ENCODE measurements around the gene CDCA7.
"Not testable (repeated sequence)": the region's sequence is repeated elsewhere in the genome, so short reads cannot be mapped to it uniquely, and the experiment has no call there.

DNA sequence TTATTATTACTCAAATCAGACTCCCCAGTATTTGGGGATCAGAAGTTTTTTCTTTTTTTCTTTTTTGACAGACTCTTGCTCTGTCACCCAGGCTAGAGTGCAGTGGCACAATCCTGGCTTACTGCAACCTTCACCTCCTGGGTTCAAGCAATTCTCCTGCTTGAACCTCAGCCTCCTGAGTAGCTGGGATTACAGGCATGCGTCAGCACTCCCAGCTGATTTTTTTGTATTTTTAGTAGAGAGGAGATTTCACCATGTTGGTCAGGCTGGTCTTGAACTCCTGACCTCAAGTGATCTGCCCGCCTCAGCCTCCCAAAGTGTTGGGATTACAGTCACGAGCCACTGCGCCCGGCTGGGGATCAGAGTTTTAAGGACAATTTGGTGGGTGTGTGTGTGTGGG lies 45.3 kb upstream of the CDCA7 start:
- TF ChIP-seq, protein P1, sequence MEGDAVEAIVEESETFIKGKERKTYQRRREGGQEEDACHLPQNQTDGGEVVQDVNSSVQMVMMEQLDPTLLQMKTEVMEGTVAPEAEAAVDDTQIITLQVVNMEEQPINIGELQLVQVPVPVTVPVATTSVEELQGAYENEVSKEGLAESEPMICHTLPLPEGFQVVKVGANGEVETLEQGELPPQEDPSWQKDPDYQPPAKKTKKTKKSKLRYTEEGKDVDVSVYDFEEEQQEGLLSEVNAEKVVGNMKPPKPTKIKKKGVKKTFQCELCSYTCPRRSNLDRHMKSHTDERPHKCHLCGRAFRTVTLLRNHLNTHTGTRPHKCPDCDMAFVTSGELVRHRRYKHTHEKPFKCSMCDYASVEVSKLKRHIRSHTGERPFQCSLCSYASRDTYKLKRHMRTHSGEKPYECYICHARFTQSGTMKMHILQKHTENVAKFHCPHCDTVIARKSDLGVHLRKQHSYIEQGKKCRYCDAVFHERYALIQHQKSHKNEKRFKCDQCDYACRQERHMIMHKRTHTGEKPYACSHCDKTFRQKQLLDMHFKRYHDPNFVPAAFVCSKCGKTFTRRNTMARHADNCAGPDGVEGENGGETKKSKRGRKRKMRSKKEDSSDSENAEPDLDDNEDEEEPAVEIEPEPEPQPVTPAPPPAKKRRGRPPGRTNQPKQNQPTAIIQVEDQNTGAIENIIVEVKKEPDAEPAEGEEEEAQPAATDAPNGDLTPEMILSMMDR (IDR thresholded peaks at IDR 0.05), result not testable (repeated sequence)
- not testable (repeated sequence) for TF ChIP-seq POLR2AphosphoS5, POLR2A (IDR thresholded peaks at IDR 0.05)

All from suprapubic skin (tissue), 4 donors.